Astrocyte of the cerebellum (primary cell): Measurements from ENCODE around the gene KCNMA1.
A peak's percentile ranks its signal among the peaks of the same experiment; 100 is the strongest.

Source experiments
- DNase-seq: peaks from one replicate; pipeline ENCODE4 v3.0.0-alpha.2; 2011; ENCODE audit warnings: low read depth
- H3K4me3 ChIP-seq: 2 replicates; pipeline ENCODE4 v1.5.1; 2011; ENCODE audit warnings: mild to moderate bottlenecking, low read depth, low read length, moderate library complexity
- CTCF ChIP-seq: IDR thresholded peaks from 2 replicates; pipeline ENCODE4 v1.5.1; 2012; ENCODE audit warnings: low read length, low read depth, moderate library complexity, mild to moderate bottlenecking; ENCODE audit errors: missing control alignments
- in situ Hi-C: cut with HindIII; loops from 2 replicates; pipeline ENCODE4 v1.10.0; 2017; ENCODE audit warnings: low sequenced_read_pairs

The KCNMA1 gene

GRCh38 chr10:77649333-77650331, 12.0 kb upstream of the KCNMA1 start:
- no peak for TF ChIP-seq CTCF
- in situ Hi-C loops = loop anchor here (25.0 kb wide), 1 partner anchor 487 kb away; no protein-coding TSS in a partner anchor
- DNase-seq = no peak
- no peak overlapping the region for H3K4me3 ChIP-seq

- in situ Hi-C loops = loop anchor here (25.0 kb wide), 1 partner anchor 486 kb away; no protein-coding TSS in a partner anchor
- no peak for TF ChIP-seq CTCF
- no peak for DNase-seq
- no peak overlapping the region for H3K4me3 ChIP-seq
Measured at GRCh38 chr10:77648472-77648871, 10.9 kb upstream of the KCNMA1 start.

GRCh38 chr10:77647543-77648293, 10.1 kb upstream of the KCNMA1 start:
- no peak for DNase-seq
- TF ChIP-seq CTCF = no peak
- in situ Hi-C loops = loop anchor here (25.0 kb wide), 1 partner anchor 485 kb away; no protein-coding TSS in a partner anchor
- no peak overlapping the region for H3K4me3 ChIP-seq

GRCh38 chr10:77644557-77645243, 7.1 kb upstream of the KCNMA1 start:
- in situ Hi-C loops = loop anchor here (25.0 kb wide), 1 partner anchor 482 kb away; no protein-coding TSS in a partner anchor
- no peak for TF ChIP-seq CTCF
- no peak overlapping the region for H3K4me3 ChIP-seq
- no peak for DNase-seq

- DNase-seq = peak; percentile 49
- no peak overlapping the region for H3K4me3 ChIP-seq
- in situ Hi-C loops = loop anchor here (25.0 kb wide), 1 partner anchor 482 kb away; no protein-coding TSS in a partner anchor
- peak; percentile 66 for TF ChIP-seq CTCF
Measured at GRCh38 chr10:77643795-77644468, 6.3 kb upstream of the KCNMA1 start.
